GM23248 (cell line): ENCODE results near the gene PDIA4. TPM values are rescaled to one million over a fixed set of nuclear protein-coding genes. Genes with fewer than 3 reads are reported as not detected.

Experiments
- DNase-seq: peaks from one replicate; pipeline ENCODE4 v3.0.0-alpha.2; 2015
- H2AFZ ChIP-seq: fragments of 200-600 bp; sonication (generic); 2 replicates; pipeline ENCODE4 v1.6.1; 2016; ENCODE audit warnings: antibody characterized with exemption
- H3F3A ChIP-seq: fragments of 200-600 bp; sonication (generic); 2 replicates; pipeline ENCODE4 v1.6.1; 2016; ENCODE audit warnings: mild to moderate bottlenecking, antibody characterized with exemption, mixed run types; ENCODE audit not compliant: insufficient read depth
- H3K27ac ChIP-seq: fragments of 200-600 bp; sonication (generic); 2 replicates; pipeline ENCODE4 v1.5.1; 2016; ENCODE audit warnings: mild to moderate bottlenecking
- H3K27me3 ChIP-seq: fragments of 200-600 bp; sonication (generic); replicated peaks from 2 replicates; pipeline ENCODE4 v1.6.1; 2016; ENCODE audit warnings: mild to moderate bottlenecking; ENCODE audit not compliant: insufficient read depth
- H3K36me3 ChIP-seq: fragments of 200-600 bp; sonication (generic); 2 replicates; pipeline ENCODE4 v1.6.1; 2016; ENCODE audit warnings: low read depth, mild to moderate bottlenecking
- H3K4me1 ChIP-seq: fragments of 200-600 bp; sonication (generic); 2 replicates; pipeline ENCODE4 v1.6.1; 2016; ENCODE audit warnings: mild to moderate bottlenecking; ENCODE audit not compliant: insufficient read depth
- H3K4me2 ChIP-seq: fragments of 200-600 bp; sonication (generic); one replicate; pipeline ENCODE4 v1.6.1; 2016; ENCODE audit warnings: mild to moderate bottlenecking; ENCODE audit not compliant: unreplicated experiment
- H3K4me3 ChIP-seq: fragments of 200-600 bp; sonication (generic); 2 replicates; pipeline ENCODE4 v1.5.1; 2016; ENCODE audit warnings: mild to moderate bottlenecking
- H3K79me2 ChIP-seq: fragments of 200-600 bp; sonication (generic); 2 replicates; pipeline ENCODE4 v1.6.1; 2016; ENCODE audit warnings: mild to moderate bottlenecking; ENCODE audit not compliant: insufficient read depth
- H3K9ac ChIP-seq: fragments of 200-600 bp; sonication (generic); 2 replicates; pipeline ENCODE4 v1.6.1; 2016; ENCODE audit warnings: mild to moderate bottlenecking
- H3K9me2 ChIP-seq: fragments of 200-600 bp; sonication (generic); 2 replicates; pipeline ENCODE4 v1.6.1; 2016; ENCODE audit warnings: mixed run types, mild to moderate bottlenecking, moderate library complexity; ENCODE audit not compliant: insufficient read depth
- H3K9me3 ChIP-seq: fragments of 200-600 bp; sonication (generic); one replicate; pipeline ENCODE4 v1.6.1; 2017; ENCODE audit warnings: low read depth
- H4K20me1 ChIP-seq: fragments of 200-600 bp; sonication (generic); 2 replicates; pipeline ENCODE4 v1.6.0; 2016; ENCODE audit not compliant: insufficient read depth
- EZH2 ChIP-seq: fragments of 200-600 bp; sonication (generic); IDR thresholded peaks from 2 replicates; pipeline ENCODE4 v1.6.1; 2018; ENCODE audit warnings: antibody characterized with exemption, mild to moderate bottlenecking; ENCODE audit not compliant: insufficient read depth, poor library complexity, severe bottlenecking
- EZH2phosphoT487 ChIP-seq: fragments of 200-600 bp; sonication (generic); IDR thresholded peaks from 2 replicates; pipeline ENCODE4 v1.6.1; 2018; ENCODE audit warnings: antibody characterized with exemption, moderate library complexity, mild to moderate bottlenecking, low read depth; ENCODE audit not compliant: insufficient read depth
- WGBS, 2 experiments: methylation state at CpG; one replicate each; pipeline ENCODE4 v1.1.6; 2015 to 2017; ENCODE audit warnings: low lambda C conversion rate in 2 of 2, low coverage in 1 of 2; ENCODE audit errors: missing lambda C conversion rate in 2 of 2; 5-methylcytosine and 5-hydroxymethylcytosine counted together
- in situ Hi-C: fragments of 300-500 bp; cut with MboI; formaldehyde crosslinking; loops from 2 replicates; pipeline ENCODE4 v1.15.0; 2020
- polyA plus RNA-seq: library from polyadenylated mRNA; unstranded; fragments of >200 nt; fragmentation: Nextera tagmentation; extraction: Ambion mirVana; gene quantifications from 2 replicates; pipeline ENCODE4 v1.2.1, GENCODE V29; 2016
- total RNA-seq: library from RNA; depleted of rRNA; stranded (reverse); fragments of >200 nt; shearing (Covaris generic); gene quantifications from 2 replicates; pipeline ENCODE4 v1.2.3, GENCODE V29; 2014

PDIA4 gene
- total and polyA plus RNA-seq, 2 experiments from 2014 or later = 196 to 204 TPM

GRCh38 chr7:148978091-148978490 is 50.2 kb downstream of the PDIA4 start:
- no peaks in the 10 kb centered on the region for H3K4me1 ChIP-seq
- H3K9me3 ChIP-seq = no peaks in the 10 kb centered on the region
- no peak overlapping the region for H3K4me3 ChIP-seq
- no peaks in the 10 kb centered on the region for H3K9me2 ChIP-seq
- no peaks in the 10 kb centered on the region for H3K27me3 ChIP-seq
- H3K9ac ChIP-seq = no peak overlapping the region
- no peak for TF ChIP-seq EZH2
- TF ChIP-seq EZH2phosphoT487 = no peak
- in situ Hi-C loops = no loop called here
- no peak overlapping the region for H3K4me2 ChIP-seq
- no peak overlapping the region for H3K27ac ChIP-seq
- 0 out of 2 replicates have a peak overlapping the region, but pooled peaks have one; percentile 38 for H2AFZ ChIP-seq
- H3K79me2 ChIP-seq = no peaks in the 10 kb centered on the region
- WGBS, 2 experiments = 33 to 34% methylated on average over 8 of the region's 8 CpGs
- no peaks in the 10 kb centered on the region for H3K36me3 ChIP-seq
- DNase-seq = no peak
- H4K20me1 ChIP-seq = no peaks in the 10 kb centered on the region
- H3F3A ChIP-seq = no peaks in the 10 kb centered on the region

DNA sequence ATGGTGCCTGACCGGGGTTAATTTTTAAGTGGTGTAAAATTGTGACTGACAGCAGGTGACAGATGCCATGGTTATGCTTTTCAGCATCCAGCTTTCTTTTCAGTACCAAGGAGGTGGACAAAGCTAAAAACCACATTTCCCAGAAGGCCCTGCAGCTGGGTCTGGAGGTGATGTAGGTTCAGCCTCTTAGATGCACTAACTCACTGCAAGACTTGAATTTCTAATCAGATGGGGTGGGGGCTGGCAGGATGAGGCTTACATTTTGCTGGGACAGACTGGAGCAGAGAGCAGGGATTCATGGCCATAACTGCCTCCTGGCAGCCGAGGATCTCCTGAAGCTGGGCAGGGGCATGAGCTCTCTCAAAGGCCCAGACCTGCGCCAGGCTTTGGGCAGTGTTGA is 52.4 kb downstream of the PDIA4 start:
- no peak for DNase-seq
- H3K4me1 ChIP-seq = no peaks in the 10 kb centered on the region
- no peak overlapping the region for H3K4me2 ChIP-seq
- H3K79me2 ChIP-seq = no peaks in the 10 kb centered on the region
- no peaks in the 10 kb centered on the region for H3K9me3 ChIP-seq
- no peaks in the 10 kb centered on the region for H3K36me3 ChIP-seq
- H2AFZ ChIP-seq = no peak overlapping the region
- no peak overlapping the region for H3K4me3 ChIP-seq
- no peak overlapping the region for H3K27ac ChIP-seq
- 46 to 51% methylated on average over 3 of the region's 3 CpGs for WGBS, 2 experiments
- no peaks in the 10 kb centered on the region for H3K9me2 ChIP-seq
- in situ Hi-C loops = no loop called here
- no peaks in the 10 kb centered on the region for H4K20me1 ChIP-seq
- no peak overlapping the region for H3K9ac ChIP-seq
- no peaks in the 10 kb centered on the region for H3K27me3 ChIP-seq
- no peaks in the 10 kb centered on the region for H3F3A ChIP-seq
- TF ChIP-seq EZH2 (no peak), EZH2phosphoT487 (no peak)

GRCh38 chr7:148973256-148973655 is 55.0 kb downstream of the PDIA4 start:
- no peak for TF ChIP-seq EZH2phosphoT487
- no peak for TF ChIP-seq EZH2
- H3K4me2 ChIP-seq = no peak overlapping the region
- H3K27me3 ChIP-seq = no peaks in the 10 kb centered on the region
- H3K4me1 ChIP-seq = no peaks in the 10 kb centered on the region
- no peak overlapping the region for H3K4me3 ChIP-seq
- H3F3A ChIP-seq = no peaks in the 10 kb centered on the region
- no peak overlapping the region for H2AFZ ChIP-seq
- no peaks in the 10 kb centered on the region for H4K20me1 ChIP-seq
- no peak overlapping the region for H3K9ac ChIP-seq
- in situ Hi-C loops = loop anchor here (25.0 kb wide), 1 partner anchor 711 kb away; no protein-coding TSS in a partner anchor
- no peaks in the 10 kb centered on the region for H3K36me3 ChIP-seq
- no peaks in the 10 kb centered on the region for H3K9me2 ChIP-seq
- no peak overlapping the region for H3K27ac ChIP-seq
- 73 to 75% methylated on average over 6 of the region's 6 CpGs for WGBS, 2 experiments
- H3K79me2 ChIP-seq = no peaks in the 10 kb centered on the region
- H3K9me3 ChIP-seq = no peaks in the 10 kb centered on the region
- peak; percentile 10 for DNase-seq

DNA sequence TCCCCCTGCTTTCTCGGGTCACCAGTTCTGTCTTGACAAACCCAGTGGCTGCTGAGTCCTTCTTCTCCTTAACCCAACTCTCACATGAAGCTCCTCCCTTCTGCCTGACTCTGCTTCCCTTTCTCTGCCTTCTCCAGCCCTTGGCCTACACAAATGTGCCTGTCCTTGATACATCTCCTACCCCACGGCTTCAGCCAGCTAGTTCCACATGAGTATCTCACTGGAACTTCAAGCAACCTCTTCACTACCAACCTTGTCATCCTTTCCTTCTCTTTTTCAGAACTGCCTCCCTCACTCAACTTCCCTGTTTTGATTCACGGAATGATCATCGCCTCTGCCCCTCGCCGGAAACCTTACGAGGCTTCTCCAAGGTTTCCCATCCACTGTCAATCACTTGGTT is 55.9 kb downstream of the PDIA4 start:
- Histone ChIP-seq H3K4me1 (no peaks in the 10 kb centered on the region), H3K9ac (no peak overlapping the region), H4K20me1 (no peaks in the 10 kb centered on the region), H3K79me2 (no peaks in the 10 kb centered on the region), H3F3A (no peaks in the 10 kb centered on the region), H3K9me3 (no peaks in the 10 kb centered on the region), H3K27ac (no peak overlapping the region), H2AFZ (no peak overlapping the region), H3K4me3 (no peak overlapping the region), H3K36me3 (no peaks in the 10 kb centered on the region), H3K4me2 (no peak overlapping the region), H3K27me3 (no peaks in the 10 kb centered on the region), H3K9me2 (no peaks in the 10 kb centered on the region)
- WGBS, 2 experiments = 66 to 69% methylated on average over 7 of the region's 7 CpGs
- in situ Hi-C loops = loop anchor here (25.0 kb wide), 1 partner anchor 710 kb away; no protein-coding TSS in a partner anchor
- no peak for DNase-seq
- no peak for TF ChIP-seq EZH2
- no peak for TF ChIP-seq EZH2phosphoT487

- H4K20me1 ChIP-seq = no peaks in the 10 kb centered on the region
- H3F3A ChIP-seq = no peaks in the 10 kb centered on the region
- WGBS, 2 experiments = 62% methylated on average over 3 of the region's 3 CpGs
- H2AFZ ChIP-seq = peak overlapping the region; percentile 85
- no peak overlapping the region for H3K4me2 ChIP-seq
- in situ Hi-C loops = loop anchor here (10.0 to 25.0 kb wide), 2 partner anchors 463 to 705 kb away; no protein-coding TSS in a partner anchor
- no peak overlapping the region for H3K27ac ChIP-seq
- no peaks in the 10 kb centered on the region for H3K27me3 ChIP-seq
- H3K9ac ChIP-seq = no peak overlapping the region
- no peaks in the 10 kb centered on the region for H3K79me2 ChIP-seq
- H3K4me3 ChIP-seq = no peak overlapping the region
- DNase-seq = no peak
- TF ChIP-seq EZH2phosphoT487 = no peak
- TF ChIP-seq EZH2 = no peak
- no peaks in the 10 kb centered on the region for H3K9me3 ChIP-seq
- no peaks in the 10 kb centered on the region for H3K9me2 ChIP-seq
- 0 out of 2 replicates have a peak, but pooled peaks cover under 1% of the 10 kb centered on the region for H3K4me1 ChIP-seq
- H3K36me3 ChIP-seq = no peaks in the 10 kb centered on the region
These were observed 60.7 kb downstream of the PDIA4 start for GRCh38 chr7:148967602-148968001.
